Testis (tissue), 3 donors: ENCODE measurements around the gene SPINK2. TPM values are rescaled to one million over a fixed set of nuclear protein-coding genes. Genes with fewer than 3 reads are reported as not detected.

Experiments
- DNase-seq: peaks from one replicate; pipeline ENCODE4 v3.0.0-alpha.2; 2019
- H3K27ac ChIP-seq, 2 donors: fragments of 200-600 bp; sonication (generic); one replicate each; pipeline ENCODE4 v1.5.1; 2019
- H3K27me3 ChIP-seq: fragments of 200-600 bp; sonication (generic); one replicate; pipeline ENCODE4 v1.5.1; 2019
- H3K36me3 ChIP-seq: fragments of 200-600 bp; sonication (generic); one replicate; pipeline ENCODE4 v1.5.1; 2017; ENCODE audit warnings: low read depth; ENCODE audit errors: missing control alignments
- H3K4me1 ChIP-seq: fragments of 200-600 bp; sonication (generic); one replicate; pipeline ENCODE4 v1.5.1; 2019
- H3K4me3 ChIP-seq, 2 donors: fragments of 200-600 bp; sonication (generic); one replicate each; pipeline ENCODE4 v1.5.1; 2017 to 2019
- H3K9me3 ChIP-seq: fragments of 200-600 bp; sonication (generic); one replicate; pipeline ENCODE4 v1.5.1; 2017
- POLR2A ChIP-seq: fragments of 450-650 bp; IDR thresholded peaks from one replicate; pipeline ENCODE4 v1.6.1; 2017; ENCODE audit warnings: antibody characterized with exemption, mild to moderate bottlenecking, moderate library complexity
- WGBS, 2 donors: methylation state at CpG; one replicate each; pipeline ENCODE4 v1.1.5; 2018; 5-methylcytosine and 5-hydroxymethylcytosine counted together
- intact Hi-C: fragments of 100-400 bp; cut with DNase I; formaldehyde crosslinking; loops from one replicate; pipeline ENCODE4 v1.15.1; 2023; ENCODE audit warnings: low total_unique reads
- polyA plus RNA-seq: library from polyadenylated mRNA; stranded (reverse); fragments of 350-450 nt; fragmentation: Illumina TruSeq; extraction: RNeasy Lipid Tissue Mini Kit (QIAGEN cat#74804); gene quantifications from one replicate; pipeline ENCODE4 v1.2.3, GENCODE V29; 2014; ENCODE audit warnings: low read depth, low replicate concordance; ENCODE audit not compliant: insufficient read depth
- small RNA-seq, 2 donors: library from RNA; depleted of rRNA; stranded (forward); fragments of <200 nt; gene quantifications; one replicate each; pipeline ENCODE3, GENCODE V24; 2016
- total RNA-seq, 2 donors: library from RNA; depleted of rRNA; stranded (reverse); fragments of >200 nt; gene quantifications; one replicate each; pipeline ENCODE4 v1.2.3, GENCODE V29; 2016
- TF ChIP-seq, protein P1 (sequence below), 3 experiments: fragments of 450-650 bp in 2 of 3; fragments of 200-600 bp in 1 of 3; sonication (generic) in 1 of 3; IDR thresholded peaks; one replicate each; pipeline ENCODE4 v1.5.1; 2016 to 2019; ENCODE audit warnings: antibody characterized with exemption in 3 of 3, mild to moderate bottlenecking in 2 of 3, moderate library complexity in 1 of 3

SPINK2 gene
- total and polyA plus RNA-seq, 3 donors from 2014 or later: 183 to 633 (median 251) TPM

DNA sequence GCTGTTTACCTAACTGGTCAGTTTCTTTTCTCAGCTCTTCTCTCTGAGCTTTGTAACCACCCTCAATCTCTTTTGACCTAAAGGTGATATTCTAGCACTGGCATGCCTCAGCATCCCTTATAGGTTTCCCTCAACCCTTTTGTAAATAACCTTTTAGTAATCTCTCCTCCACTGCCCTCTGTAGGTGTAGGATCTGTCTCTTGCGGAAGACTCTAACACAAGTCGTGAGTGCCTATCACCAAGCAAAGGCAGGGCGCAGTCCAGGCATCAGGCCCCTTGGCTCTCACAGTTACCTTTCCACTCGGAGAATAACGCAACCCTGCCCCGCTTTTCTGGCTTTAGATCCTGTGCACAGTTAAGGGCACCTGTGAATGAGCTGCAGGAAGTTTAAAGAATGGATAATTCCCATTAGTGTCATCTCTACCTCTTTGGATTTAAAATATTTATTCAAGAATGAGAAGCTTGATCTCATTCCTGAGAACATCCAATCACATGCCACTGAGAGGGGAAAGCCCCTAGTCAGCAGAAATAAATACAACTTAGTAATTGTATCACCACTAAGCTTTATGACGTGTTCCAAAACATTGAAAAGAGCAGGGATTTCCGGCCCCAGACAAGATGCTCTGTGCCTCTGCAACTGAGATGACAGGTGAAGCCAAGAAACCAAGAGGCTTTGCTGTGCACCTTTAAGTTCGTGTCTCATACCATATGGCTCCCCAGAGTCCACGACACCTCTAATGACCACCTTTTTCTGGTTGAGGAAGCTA lies 58.8 kb downstream of the SPINK2 start:
- Histone ChIP-seq H3K4me3 (no peak overlapping the region), H3K27ac (no peak overlapping the region), H3K27me3 (no peaks in the 10 kb centered on the region), H3K4me1 (peaks cover 3% of the 10 kb centered on the region), H3K36me3 (no peaks in the 10 kb centered on the region), H3K9me3 (no peaks in the 10 kb centered on the region)
- 85 to 86% methylated on average over 10 of the region's 10 CpGs for WGBS, 2 donors
- TF ChIP-seq, protein P1, sequence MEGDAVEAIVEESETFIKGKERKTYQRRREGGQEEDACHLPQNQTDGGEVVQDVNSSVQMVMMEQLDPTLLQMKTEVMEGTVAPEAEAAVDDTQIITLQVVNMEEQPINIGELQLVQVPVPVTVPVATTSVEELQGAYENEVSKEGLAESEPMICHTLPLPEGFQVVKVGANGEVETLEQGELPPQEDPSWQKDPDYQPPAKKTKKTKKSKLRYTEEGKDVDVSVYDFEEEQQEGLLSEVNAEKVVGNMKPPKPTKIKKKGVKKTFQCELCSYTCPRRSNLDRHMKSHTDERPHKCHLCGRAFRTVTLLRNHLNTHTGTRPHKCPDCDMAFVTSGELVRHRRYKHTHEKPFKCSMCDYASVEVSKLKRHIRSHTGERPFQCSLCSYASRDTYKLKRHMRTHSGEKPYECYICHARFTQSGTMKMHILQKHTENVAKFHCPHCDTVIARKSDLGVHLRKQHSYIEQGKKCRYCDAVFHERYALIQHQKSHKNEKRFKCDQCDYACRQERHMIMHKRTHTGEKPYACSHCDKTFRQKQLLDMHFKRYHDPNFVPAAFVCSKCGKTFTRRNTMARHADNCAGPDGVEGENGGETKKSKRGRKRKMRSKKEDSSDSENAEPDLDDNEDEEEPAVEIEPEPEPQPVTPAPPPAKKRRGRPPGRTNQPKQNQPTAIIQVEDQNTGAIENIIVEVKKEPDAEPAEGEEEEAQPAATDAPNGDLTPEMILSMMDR (IDR thresholded peaks at IDR 0.05): no peak
- no peak for TF ChIP-seq POLR2A
- intact Hi-C loops: no loop called here
- DNase-seq: no peak

DNA sequence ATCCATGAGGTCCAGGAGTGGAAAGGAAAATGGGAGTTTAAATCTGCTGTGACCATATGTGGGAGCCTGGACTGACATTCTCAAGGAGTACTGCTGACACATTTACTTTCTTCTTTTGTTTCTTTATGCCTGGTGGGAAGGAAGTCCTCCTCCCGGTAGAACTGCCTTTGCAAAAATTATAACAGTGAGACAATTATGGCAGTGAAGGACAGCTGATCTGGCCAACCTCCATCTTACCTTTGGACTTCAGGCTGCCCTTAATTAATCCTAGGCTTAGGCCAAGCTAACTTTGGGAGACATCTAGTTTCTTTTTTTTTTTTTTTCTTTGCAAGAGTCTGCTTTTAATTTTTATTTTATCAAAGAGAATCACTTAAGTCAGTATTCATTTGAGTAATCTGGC lies 61.3 kb downstream of the SPINK2 start:
- no peak for TF ChIP-seq POLR2A
- TF ChIP-seq, protein P1 (IDR thresholded peaks at IDR 0.05): no peak
- Histone ChIP-seq H3K9me3 (no peaks in the 10 kb centered on the region), H3K27me3 (no peaks in the 10 kb centered on the region), H3K36me3 (no peaks in the 10 kb centered on the region), H3K27ac (no peak overlapping the region), H3K4me1 (peaks cover 6% of the 10 kb centered on the region), H3K4me3 (no peak overlapping the region)
- intact Hi-C loops: no loop called here
- 47 to 50% methylated on average over 1 of the region's 1 CpG for WGBS, 2 donors
- DNase-seq: no peak

Small RNA genes lying within 50 kb of the gene (small RNA-seq; reads per million reads assigned to genes)
- 0 reads per million in 2 donors for gene RF00017
- gene RF00019: 0 reads per million in 2 donors
- gene RN7SL357P: 0 reads per million in 2 donors
- 0 reads per million in 2 donors for gene RN7SL492P

Other genes starting within 250 kb of the SPINK2 start
- 100 to 1,000 TPM; 141 to 158 TPM for gene HOPX, start 140.4 kb downstream of the SPINK2 start, total RNA-seq
- gene HOPX, start 140.4 kb downstream of the SPINK2 start, polyA plus RNA-seq: 102 TPM
- 10 to 100 TPM; 50.2 to 58.2 TPM for gene REST, start 86.2 kb upstream of the SPINK2 start, total RNA-seq
- gene REST, start 86.2 kb upstream of the SPINK2 start, polyA plus RNA-seq: 10.7 TPM
- 10 to 100 TPM; 16.9 to 18.1 TPM for gene NOA1, start 155.9 kb upstream of the SPINK2 start, total RNA-seq
- gene NOA1, start 155.9 kb upstream of the SPINK2 start, polyA plus RNA-seq: 13.7 TPM
- gene POLR2B, start 157.2 kb upstream of the SPINK2 start, total RNA-seq: 100 to 1,000 TPM in 1 of 2 donors, 10 to 100 TPM in 1; 81.8 to 104 TPM
- gene POLR2B, start 157.2 kb upstream of the SPINK2 start, polyA plus RNA-seq: 81.8 TPM